ENCODE results near the gene CHST12.

The CHST12 gene

DNA sequence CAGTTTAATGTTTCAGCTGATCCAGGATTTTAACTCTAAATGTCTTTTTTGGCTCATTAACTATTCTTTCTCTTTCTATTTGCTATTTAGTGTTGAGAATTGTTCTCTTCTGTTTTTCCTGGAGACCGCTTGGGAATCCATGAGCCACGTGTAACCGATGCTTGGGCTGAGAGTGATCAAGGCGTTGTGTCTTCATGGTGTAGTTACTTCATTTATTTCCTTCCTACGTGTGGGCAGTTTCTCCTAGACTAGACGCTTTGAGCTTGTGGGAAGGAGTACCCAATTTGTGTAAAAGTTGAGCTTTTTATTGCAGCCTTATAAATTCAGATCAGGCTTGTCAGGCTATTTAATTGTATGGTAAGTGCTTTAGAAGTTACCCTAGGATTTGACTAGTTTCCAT, 45.8 kb upstream of the CHST12 start:
- no peak overlapping the region for H3K4me3 ChIP-seq (ENCODE audit: control insufficient read depth, low read depth, low read length)
- TF ChIP-seq, protein P1, sequence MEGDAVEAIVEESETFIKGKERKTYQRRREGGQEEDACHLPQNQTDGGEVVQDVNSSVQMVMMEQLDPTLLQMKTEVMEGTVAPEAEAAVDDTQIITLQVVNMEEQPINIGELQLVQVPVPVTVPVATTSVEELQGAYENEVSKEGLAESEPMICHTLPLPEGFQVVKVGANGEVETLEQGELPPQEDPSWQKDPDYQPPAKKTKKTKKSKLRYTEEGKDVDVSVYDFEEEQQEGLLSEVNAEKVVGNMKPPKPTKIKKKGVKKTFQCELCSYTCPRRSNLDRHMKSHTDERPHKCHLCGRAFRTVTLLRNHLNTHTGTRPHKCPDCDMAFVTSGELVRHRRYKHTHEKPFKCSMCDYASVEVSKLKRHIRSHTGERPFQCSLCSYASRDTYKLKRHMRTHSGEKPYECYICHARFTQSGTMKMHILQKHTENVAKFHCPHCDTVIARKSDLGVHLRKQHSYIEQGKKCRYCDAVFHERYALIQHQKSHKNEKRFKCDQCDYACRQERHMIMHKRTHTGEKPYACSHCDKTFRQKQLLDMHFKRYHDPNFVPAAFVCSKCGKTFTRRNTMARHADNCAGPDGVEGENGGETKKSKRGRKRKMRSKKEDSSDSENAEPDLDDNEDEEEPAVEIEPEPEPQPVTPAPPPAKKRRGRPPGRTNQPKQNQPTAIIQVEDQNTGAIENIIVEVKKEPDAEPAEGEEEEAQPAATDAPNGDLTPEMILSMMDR (IDR thresholded peaks at IDR 0.05; ENCODE audit: control insufficient read depth, insufficient read depth, low read depth, low read length, missing control alignments): no peak

DNA sequence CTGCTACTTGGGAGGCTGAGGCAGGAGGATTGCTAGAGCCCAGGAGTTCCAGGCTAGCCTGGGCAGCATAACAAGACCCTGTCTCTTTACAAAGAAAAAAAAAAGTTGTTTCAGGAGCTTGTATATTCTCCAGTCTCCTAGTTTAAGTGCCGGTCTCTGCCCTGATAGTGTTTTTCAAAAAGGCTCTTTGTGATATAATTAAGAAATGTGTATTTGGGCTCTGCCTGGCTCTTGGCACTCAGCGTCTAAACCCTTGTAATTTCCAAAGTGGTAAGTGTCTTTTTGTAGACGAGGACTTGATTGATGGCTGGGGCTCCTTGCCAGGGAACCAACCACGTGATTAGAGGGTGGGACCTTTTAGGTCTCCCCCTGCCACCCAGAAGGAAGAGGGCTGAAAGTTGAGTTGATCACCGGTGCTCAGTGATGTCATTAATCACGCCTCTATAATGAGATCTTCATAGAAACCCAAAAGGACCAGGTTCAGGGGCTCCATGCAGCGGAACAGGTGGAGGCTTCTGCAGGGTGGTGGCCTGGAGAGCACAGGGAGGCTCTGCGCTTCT, 44.4 kb upstream of the CHST12 start:
- TF ChIP-seq, protein P1 (IDR thresholded peaks at IDR 0.05; ENCODE audit: control insufficient read depth, insufficient read depth, low read depth, low read length, missing control alignments): no peak
- DNase-seq (ENCODE audit: low read depth): no peak
- H3K4me3 ChIP-seq (ENCODE audit: control insufficient read depth, low read depth, low read length): no peak overlapping the region

More for the DNA sequence above, 45.8 kb upstream of the CHST12 start:
- DNase-seq (ENCODE audit: low read depth): no peak

GRCh38 chr7:2359610-2360009, 43.8 kb upstream of the CHST12 start:
- H3K4me3 ChIP-seq (ENCODE audit: control insufficient read depth, low read depth, low read length): no peak overlapping the region
- TF ChIP-seq, protein P1 (IDR thresholded peaks at IDR 0.05; ENCODE audit: control insufficient read depth, insufficient read depth, low read depth, low read length, missing control alignments): no peak
- DNase-seq (ENCODE audit: low read depth): no peak

DNA sequence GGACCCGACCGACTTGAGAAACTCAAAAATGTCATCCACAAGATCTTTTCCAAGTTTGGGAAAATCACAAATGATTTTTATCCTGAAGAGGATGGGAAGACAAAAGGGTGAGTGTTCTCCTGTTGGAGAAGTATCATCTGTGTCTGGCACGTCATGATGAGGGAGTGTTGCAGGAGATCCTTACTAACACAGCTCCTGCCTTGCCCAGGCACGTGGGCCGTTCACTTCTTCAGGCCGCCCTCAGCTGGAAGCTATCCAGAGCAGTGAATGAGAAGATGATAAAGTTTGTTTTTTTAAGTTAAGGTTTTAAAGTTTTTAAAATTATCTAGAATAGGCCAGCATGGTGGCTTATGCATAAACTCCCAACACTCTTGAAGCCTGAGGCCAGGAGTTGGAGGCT, 42.6 kb upstream of the CHST12 start:
- TF ChIP-seq, protein P1 (IDR thresholded peaks at IDR 0.05; ENCODE audit: control insufficient read depth, insufficient read depth, low read depth, low read length, missing control alignments): no peak
- H3K4me3 ChIP-seq (ENCODE audit: control insufficient read depth, low read depth, low read length): no peak overlapping the region
- no peak for DNase-seq (ENCODE audit: low read depth)

DNA sequence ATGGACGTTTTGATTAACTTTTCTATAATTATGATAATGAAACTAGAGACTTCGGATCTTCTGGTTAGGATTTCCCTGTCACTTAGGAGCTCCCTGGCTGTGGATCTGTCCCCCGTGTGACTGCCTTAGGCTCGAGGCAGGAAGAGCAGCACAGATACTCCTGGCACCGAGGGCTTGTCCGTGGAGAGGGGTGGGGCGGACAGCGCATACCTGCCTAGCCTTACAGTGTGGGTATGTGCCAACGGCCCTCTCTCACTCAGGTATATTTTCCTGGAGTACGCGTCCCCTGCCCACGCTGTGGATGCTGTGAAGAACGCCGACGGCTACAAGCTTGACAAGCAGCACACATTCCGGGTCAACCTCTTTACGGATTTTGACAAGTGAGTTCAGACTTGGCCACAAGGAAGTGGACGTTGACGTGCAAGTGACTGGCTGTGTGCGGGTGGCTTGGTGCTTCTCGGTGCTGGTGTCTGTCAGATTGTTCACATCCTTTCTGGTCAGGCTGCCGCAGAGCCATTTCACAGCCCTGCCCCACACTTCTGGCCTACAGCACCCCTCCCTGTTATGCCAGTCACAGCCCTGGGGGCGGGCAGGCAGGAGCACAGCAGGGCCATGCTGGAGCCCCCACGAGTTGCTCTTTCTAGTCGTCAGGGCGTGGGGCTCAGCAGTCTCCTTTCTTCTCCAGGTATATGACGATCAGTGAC, 40.9 kb upstream of the CHST12 start:
- H3K4me3 ChIP-seq (ENCODE audit: control insufficient read depth, low read depth, low read length): no peak overlapping the region
- TF ChIP-seq, protein P1 (IDR thresholded peaks at IDR 0.05; ENCODE audit: control insufficient read depth, insufficient read depth, low read depth, low read length, missing control alignments): no peak
- no peak for DNase-seq (ENCODE audit: low read depth)

DNA sequence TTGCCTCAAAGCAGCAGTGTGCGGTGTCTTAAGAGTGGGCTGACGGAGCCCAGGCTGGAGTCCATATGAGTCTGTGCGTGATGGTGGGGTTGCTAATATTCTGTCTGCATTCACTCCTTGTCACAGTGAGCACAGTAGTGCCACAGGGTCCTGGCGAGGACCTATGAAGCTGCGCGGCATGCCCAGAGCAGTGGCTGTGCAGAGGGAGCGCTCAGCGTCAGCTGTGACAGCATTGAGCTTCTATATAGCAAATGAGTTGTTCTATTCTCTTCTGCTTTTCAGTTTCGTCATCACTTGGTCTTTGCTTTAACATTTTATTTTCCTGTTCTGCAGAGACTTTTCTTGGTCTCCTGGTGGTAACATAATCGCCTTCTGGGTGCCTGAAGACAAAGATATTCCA, 34.3 kb upstream of the CHST12 start:
- no peak overlapping the region for H3K4me3 ChIP-seq (ENCODE audit: control insufficient read depth, low read depth, low read length)
- TF ChIP-seq, protein P1 (IDR thresholded peaks at IDR 0.05; ENCODE audit: control insufficient read depth, insufficient read depth, low read depth, low read length, missing control alignments): no peak

More for the DNA sequence above, 34.3 kb upstream of the CHST12 start:
- DNase-seq (ENCODE audit: low read depth): no peak

All from AG09309 (cell line).